Effector memory CD4-positive, alpha-beta T cell (primary cell): Measurements from ENCODE around the gene APOBEC3B.
"Not testable (repeated sequence)": the region's sequence is repeated elsewhere in the genome, so short reads cannot be mapped to it uniquely, and the experiment has no call there.

ENCODE experiments used
- DNase-seq, 3 donors: peaks; one replicate each; pipeline ENCODE4 v3.0.0-alpha.2; 2020
- H3K27ac ChIP-seq: 2 replicates; pipeline ENCODE4 v1.7.0; 2013; ENCODE audit warnings: mild to moderate bottlenecking, low read length, moderate library complexity; ENCODE audit not compliant: insufficient read depth, poor library complexity, severe bottlenecking
- H3K27me3 ChIP-seq: replicated peaks from 2 replicates; pipeline ENCODE4 v1.7.0; 2013; ENCODE audit warnings: mild to moderate bottlenecking, low read length; ENCODE audit not compliant: insufficient read depth, control insufficient read depth, poor library complexity, severe bottlenecking
- H3K36me3 ChIP-seq: 2 replicates; pipeline ENCODE4 v1.7.0; 2013; ENCODE audit warnings: mild to moderate bottlenecking, low read length, moderate library complexity; ENCODE audit not compliant: control insufficient read depth, insufficient read depth
- H3K4me1 ChIP-seq: 2 replicates; pipeline ENCODE4 v1.7.0; 2013; ENCODE audit warnings: low read length, mild to moderate bottlenecking; ENCODE audit not compliant: control insufficient read depth, insufficient read depth, poor library complexity, severe bottlenecking
- H3K4me3 ChIP-seq: 2 replicates; pipeline ENCODE4 v1.7.0; 2013; ENCODE audit warnings: low read length, low read depth, mild to moderate bottlenecking; ENCODE audit not compliant: insufficient read depth, poor library complexity, severe bottlenecking
- H3K9me3 ChIP-seq: 2 replicates; pipeline ENCODE4 v1.7.0; 2013; ENCODE audit warnings: mild to moderate bottlenecking, low read length, moderate library complexity; ENCODE audit not compliant: control insufficient read depth

APOBEC3B gene

GRCh38 chr22:39013942-39014722 lies 32.0 kb downstream of the APOBEC3B start, which contains the start of gene APOBEC3C:
Gene APOBEC3C (plus strand): TSS chr22:39014257. CDS start chr22:39014363, 106 bp downstream.
- Histone ChIP-seq H3K9me3 (no peaks in the 10 kb centered on the region), H3K4me3 (peak within 1 kb of the TSS; percentile 49), H3K27me3 (no peaks in the 10 kb centered on the region), H3K27ac (peak within 1 kb of the TSS; percentile 68), H3K4me1 (peaks cover 8% of the 10 kb centered on the region), H3K36me3 (peaks cover 9% of the 10 kb centered on the region)
- DNase-seq: peak; percentile 60 to 63 (median 62)

DNA sequence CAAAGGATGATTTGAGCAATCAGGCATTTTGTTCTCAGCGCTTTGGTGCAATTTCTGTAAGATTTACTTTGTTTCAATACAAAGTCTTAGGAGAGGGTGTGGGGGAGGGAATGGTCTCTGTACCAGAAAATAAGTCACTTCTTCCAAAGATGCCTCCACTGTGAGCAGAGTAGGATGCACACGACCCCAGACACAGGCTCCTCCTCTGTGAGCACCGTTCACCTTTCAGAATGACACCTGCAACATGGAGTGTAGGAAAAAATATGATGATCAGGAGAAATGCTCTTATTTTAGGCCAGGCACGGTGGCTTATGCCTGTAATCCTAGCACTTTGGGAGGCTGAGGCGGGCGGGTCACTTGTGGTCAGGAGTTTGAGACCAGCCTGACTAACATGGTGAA lies 32.6 kb downstream of the APOBEC3B start:
- not testable (repeated sequence) for DNase-seq, H3K27me3 ChIP-seq, H3K9me3 ChIP-seq, H3K4me1 ChIP-seq
- Histone ChIP-seq H3K4me3 (peak overlapping the region; percentile 49), H3K27ac (peak overlapping the region; percentile 68), H3K36me3 (peaks cover 12% of the 10 kb centered on the region)

DNA sequence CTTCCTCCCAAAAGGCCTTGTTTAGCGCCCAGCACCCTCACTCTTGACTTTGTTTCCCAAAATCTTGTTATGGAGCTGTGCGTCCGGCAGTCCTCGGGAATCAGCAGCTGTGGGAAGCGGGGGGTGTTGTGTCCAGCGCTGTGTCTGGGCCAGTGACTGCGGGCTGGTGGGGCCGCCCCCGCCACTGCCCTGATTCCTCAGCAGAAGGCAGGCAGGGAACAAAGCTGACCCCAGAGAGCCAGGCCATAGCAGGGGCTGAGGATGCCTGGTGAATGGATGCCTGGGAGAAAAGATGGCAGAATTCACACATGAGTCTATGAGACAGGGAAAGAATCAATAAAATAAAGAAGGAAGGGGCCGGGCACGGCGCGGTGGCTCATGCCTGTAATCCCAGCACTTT lies 34.4 kb downstream of the APOBEC3B start:
- Histone ChIP-seq H3K4me3 (no peak overlapping the region), H3K9me3 (no peaks in the 10 kb centered on the region), H3K27ac (no peak overlapping the region), H3K36me3 (peaks cover 12% of the 10 kb centered on the region), H3K4me1 (peaks cover 13% of the 10 kb centered on the region), H3K27me3 (no peaks in the 10 kb centered on the region)
- no peak for DNase-seq

DNA sequence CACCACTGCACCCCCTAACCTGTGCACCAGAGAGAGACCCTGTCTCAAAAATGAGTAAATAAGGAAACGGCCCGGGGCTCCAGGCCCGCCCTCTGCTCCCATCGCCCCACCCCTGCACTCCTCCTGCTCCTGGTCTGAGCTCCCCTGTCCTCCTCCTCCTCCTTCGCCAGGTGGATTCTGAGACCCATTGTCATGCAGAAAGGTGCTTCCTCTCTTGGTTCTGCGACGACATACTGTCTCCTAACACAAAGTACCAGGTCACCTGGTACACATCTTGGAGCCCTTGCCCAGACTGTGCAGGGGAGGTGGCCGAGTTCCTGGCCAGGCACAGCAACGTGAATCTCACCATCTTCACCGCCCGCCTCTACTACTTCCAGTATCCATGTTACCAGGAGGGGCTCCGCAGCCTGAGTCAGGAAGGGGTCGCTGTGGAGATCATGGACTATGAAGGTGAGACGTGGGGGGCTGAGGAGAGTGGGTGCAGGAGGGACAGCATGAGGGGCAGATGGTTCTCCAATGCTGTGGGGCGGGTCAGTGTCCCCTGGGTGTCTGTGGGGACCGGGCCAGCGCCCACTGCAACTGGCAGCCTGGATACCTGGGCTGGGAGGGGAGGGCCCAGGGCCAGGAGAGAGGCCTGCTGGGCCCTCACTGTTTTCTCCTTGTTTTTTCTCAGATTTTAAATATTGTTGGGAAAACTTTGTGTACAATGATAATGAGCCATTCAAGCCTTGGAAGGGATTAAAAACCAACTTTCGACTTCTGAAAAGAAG lies 35.6 kb downstream of the APOBEC3B start:
- H3K9me3 ChIP-seq: no peaks in the 10 kb centered on the region
- H3K27me3 ChIP-seq: no peaks in the 10 kb centered on the region
- H3K36me3 ChIP-seq: peaks cover 12% of the 10 kb centered on the region
- H3K27ac ChIP-seq: no peak overlapping the region
- H3K4me1 ChIP-seq: peaks cover 20% of the 10 kb centered on the region
- H3K4me3 ChIP-seq: no peak overlapping the region
- no peak for DNase-seq

GRCh38 chr22:39020021-39020651 lies 38.0 kb downstream of the APOBEC3B start:
- peaks cover 33% of the 10 kb centered on the region for H3K4me1 ChIP-seq
- H3K36me3 ChIP-seq: peaks cover 15% of the 10 kb centered on the region
- not testable (repeated sequence) for H3K27me3 ChIP-seq, H3K4me3 ChIP-seq, DNase-seq, H3K9me3 ChIP-seq
- H3K27ac ChIP-seq: peak overlapping the region; percentile 45

- Histone ChIP-seq H3K4me1 (peaks cover 31% of the 10 kb centered on the region), H3K27me3 (no peaks in the 10 kb centered on the region), H3K36me3 (peaks cover 19% of the 10 kb centered on the region), H3K4me3 (peak overlapping the region; percentile 56), H3K9me3 (no peaks in the 10 kb centered on the region), H3K27ac (peak overlapping the region; percentile 78)
- DNase-seq: no peak
Observed at GRCh38 chr22:39021552-39022250, 39.6 kb downstream of the APOBEC3B start.

DNA sequence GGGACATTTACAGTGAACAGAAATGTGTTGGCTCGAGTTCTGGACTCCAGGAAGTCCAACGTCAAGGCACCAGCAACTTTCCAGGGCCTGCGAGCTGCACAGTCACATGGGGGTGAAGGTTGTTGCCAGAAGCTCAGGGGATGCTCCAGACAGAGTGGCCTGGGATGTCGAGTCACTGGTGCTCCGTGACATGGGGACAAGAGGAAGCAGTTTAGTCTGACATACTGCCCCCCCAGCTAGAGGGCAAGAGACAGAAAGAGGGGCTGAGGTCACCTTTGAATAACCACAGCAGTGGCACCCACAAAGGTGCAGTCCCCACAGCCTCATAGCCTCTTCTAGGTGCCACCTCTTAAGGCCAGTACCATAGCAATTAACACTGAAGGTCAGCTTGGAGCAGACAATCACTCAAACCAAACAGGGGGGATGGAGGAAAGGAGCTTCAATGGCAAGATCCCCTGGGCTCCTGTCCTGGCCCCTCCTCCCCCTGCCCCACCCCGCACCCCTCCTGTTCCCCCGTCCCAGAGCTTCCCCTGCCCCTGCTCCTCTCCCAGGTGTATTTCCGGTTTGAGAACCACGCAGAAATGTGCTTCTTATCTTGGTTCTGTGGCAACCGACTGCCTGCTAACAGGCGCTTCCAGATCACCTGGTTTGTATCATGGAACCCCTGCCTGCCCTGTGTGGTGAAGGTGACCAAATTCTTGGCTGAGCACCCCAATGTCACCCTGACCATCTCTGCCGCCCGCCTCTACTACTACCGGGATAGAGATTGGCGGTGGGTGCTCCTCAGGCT lies 42.6 kb downstream of the APOBEC3B start:
- Histone ChIP-seq H3K27ac (peak overlapping the region; percentile 51), H3K4me3 (no peak overlapping the region), H3K4me1 (peaks cover 31% of the 10 kb centered on the region), H3K36me3 (peaks cover 7% of the 10 kb centered on the region), H3K27me3 (no peaks in the 10 kb centered on the region), H3K9me3 (no peaks in the 10 kb centered on the region)
- peak in 1 of 3 donors; percentile 18 for DNase-seq

GRCh38 chr22:39026509-39027150 lies 44.5 kb downstream of the APOBEC3B start:
- Histone ChIP-seq H3K4me1 (peaks cover 25% of the 10 kb centered on the region), H3K4me3 (no peak overlapping the region), H3K27me3 (no peaks in the 10 kb centered on the region), H3K36me3 (peaks cover 7% of the 10 kb centered on the region), H3K9me3 (no peaks in the 10 kb centered on the region), H3K27ac (no peak overlapping the region)
- no peak for DNase-seq

- no peak for DNase-seq
- Histone ChIP-seq H3K27ac (no peak overlapping the region), H3K4me3 (no peak overlapping the region), H3K36me3 (peaks cover 11% of the 10 kb centered on the region), H3K4me1 (peaks cover 19% of the 10 kb centered on the region), H3K27me3 (no peaks in the 10 kb centered on the region), H3K9me3 (no peaks in the 10 kb centered on the region)
Observed at GRCh38 chr22:39027717-39028116, 45.6 kb downstream of the APOBEC3B start.
